HG03095 (cell line): ENCODE results near the gene NRSN2.
"Not testable (repeated sequence)": the region's sequence is repeated elsewhere in the genome, so short reads cannot be mapped to it uniquely, and the experiment has no call there.

Source experiments
- ATAC-seq: cut with Tn5 transposase; IDR thresholded peaks from one replicate; pipeline ENCODE4 v1.9.1; 2021; ENCODE audit warnings: moderate library complexity; ENCODE audit not compliant: unreplicated experiment

The NRSN2 gene

DNA sequence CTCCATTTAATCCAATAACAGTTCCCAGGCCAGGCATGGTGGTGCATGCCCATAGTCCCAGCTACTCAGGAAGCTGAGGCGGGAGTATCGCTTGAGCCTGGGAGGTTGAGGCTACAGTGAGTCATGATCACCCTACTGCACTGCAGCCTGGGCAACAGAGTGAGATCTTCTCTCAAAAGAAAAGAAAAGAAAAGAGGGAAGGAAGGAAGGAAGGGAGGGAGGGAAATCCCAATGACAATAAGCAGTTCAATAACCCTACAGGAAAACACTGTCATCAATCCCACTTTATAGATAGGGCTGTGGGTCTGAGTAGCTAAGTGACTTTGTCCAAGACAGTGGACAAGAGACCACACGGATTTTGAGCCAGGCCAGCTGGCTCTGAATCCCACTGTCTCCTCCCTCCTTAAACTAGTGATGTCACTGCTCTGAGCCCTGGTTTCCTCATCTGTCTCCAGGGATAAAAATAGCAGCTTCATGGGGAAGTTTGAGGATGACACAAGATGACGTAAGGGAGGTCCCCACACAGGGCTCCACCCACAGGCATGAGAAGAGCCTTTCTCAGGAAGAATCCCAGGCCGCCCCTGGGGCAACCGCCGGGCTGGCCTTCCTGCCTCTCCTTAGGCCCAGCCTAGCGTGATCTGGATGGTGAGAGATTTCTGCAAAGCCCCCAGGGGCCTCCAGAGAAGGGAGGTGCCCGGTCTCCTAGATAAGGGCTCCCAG is 26.4 kb downstream of the NRSN2 start:
- no peak for ATAC-seq

DNA sequence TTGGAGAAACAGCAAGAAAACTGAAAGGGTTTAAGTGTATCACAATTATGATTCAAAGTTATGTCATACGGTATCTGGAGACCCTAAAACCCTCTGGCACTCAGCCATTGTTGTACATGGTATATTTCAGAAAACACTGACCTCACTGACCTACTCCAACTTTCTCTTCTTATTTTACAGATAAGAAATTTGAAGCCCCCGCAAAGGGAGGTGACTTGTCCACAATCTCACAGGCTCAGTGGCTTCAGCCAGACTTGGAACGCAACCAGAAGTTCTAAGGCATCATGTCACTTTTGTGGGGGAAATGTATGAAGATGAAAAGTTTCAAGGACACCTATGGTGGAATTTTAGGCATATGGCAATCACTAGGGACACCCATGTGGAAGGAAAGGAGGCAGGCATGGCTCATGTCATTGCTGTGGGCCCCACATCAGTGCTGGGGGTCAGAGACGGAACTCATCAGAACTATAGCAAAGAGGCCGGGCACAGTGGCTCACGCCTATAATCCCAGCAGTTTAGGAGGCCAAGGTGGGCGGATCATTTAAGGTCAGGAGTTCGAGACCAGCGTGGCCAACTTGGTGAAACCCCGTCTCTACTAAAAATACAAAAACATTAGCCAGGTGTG is 28.5 kb downstream of the NRSN2 start:
- no peak for ATAC-seq

DNA sequence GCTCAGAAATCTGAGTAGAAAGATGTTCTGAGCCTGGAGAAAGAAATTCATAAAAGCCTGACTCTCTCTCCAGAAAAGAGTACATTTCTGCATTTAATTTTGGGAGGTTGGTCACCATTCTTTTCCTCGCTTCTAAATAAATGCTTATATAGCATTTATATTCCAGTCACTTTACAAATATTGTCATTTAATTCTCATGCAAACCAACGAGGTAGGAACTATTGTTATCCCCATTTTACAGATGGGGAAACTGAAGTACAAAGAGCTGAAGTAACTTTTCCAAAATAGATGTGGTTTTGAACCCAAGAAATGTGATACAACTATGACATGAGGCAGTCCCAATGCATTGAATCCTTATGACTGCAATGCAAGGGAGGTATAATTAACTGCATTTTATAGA is 29.2 kb downstream of the NRSN2 start:
- no peak for ATAC-seq

DNA sequence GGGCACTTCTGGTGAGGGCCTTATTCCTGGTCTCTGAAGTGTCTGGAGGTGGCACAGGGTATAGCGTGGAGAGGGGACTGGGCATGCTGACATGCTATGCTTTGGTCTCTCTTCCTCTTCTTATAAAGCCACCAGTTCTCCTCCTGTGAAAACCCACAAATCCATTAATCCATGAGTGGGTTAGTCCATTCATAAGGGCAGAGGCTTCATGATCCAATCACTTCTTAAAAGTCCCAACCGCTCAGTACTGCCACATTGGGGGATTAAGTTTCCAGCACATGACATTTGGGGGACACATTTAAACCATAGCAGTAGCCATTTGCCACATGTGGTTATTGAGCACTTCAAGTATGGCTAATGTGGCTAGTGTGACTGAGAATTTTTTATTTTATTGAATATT is 29.8 kb downstream of the NRSN2 start:
- no peak for ATAC-seq

DNA sequence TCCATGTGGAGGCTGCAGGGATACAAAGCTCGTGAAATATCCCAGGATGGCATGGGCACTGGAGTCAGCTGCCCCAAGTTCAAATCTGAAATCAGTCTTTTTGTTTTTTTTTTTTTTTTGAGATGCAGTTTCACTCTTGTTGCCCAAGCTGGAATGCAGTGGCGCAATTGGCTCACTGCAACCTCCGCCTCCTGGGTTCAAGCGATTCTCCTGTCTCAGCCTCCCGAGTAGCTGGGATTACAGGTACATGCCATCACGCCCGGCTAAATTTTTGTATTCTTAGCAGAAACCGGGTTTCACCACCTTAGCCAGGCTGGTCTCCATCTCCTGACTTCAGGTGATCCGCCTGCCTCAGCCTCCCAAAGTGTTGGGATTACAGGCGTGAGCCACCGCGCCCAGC is 30.7 kb downstream of the NRSN2 start:
- ATAC-seq, result not testable (repeated sequence)

DNA sequence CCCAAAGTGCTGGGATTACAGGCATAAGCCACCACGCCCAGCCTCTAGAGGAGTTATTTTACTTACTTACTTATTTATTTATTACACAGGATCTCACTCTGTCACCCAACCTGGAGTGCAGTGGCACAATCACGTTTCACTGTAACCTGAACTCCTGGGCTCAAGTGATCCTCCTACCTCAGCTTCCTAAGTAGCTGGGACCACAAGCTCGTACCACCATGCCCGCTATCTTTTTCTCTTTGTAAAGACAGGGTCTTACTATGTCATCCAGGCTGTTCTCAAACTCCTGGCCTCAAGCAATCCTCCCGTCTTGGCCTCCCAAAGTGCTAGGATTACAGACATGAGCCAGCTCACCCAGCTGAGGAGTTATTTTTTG is 32.0 kb downstream of the NRSN2 start:
- no peak for ATAC-seq

DNA sequence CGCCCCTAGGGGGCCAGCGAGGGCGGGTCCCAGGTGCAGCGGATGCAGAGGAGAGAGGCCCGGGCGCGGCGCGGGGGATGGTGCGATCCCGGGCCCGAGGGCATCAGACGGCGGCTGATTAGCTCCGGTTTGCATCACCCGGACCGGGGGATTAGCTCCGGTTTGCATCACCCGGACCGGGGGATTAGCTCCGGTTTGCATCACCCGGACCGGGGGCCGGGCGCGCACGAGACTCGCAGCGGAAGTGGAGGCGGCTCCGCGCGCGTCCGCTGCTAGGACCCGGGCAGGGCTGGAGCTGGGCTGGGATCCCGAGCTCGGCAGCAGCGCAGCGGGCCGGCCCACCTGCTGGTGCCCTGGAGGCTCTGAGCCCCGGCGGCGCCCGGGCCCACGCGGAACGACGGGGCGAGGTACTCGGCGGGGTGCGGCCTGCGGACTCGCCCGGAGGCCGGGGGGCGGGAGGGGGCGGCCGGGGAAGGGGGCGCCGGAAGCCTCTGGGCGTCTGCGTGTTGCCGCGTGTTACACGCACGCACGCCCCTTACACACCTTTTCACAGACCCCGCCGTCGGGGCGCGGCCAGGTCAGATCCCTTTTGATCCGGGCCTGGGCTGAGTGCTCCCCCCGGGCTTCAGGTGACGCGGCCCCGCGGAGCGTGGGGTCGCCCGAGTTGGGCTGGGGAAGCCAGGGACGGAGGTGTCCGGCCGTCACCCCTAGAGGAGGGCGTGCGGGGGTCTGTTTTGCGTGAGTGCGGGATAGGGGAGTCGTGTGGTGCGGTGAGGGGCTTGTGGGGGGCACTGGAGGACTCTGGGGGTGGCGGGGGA is 34.1 kb downstream of the NRSN2 start:
- ATAC-seq, result peak; percentile 53

DNA sequence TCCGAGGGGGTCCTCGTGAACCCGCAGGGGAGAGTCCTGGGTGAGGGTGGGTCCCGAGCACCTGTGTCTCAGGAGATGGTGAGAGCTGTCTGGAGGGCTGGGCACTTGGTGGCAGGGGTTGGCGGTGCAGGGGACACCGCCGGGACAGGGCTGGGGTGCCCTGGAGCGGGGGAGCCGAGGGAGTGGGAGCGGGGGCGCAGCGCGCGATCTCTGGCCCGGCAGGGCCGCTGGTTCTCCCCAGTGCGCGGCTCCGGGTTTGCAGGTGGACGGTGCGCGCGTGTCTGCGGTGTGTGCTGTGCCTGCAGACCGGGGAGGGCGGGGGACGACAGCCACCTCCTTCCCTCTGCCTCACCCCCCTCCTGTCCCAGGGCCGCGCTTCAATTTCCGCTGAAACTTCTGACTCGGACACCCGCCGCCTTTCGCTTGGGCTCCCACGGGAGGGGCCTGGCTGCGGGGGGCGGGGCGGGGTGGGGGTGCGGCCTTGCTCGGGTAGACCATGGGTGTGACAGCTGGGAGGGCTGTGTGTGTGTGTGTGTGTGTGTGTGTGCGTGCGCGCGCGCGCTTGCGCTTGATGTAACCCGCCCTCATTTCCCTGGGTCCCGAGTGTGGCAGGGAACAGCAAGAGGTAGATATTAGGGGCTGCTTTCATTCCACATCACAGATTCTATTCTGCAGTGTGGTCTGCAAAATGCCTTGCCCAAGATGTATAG is 34.8 kb downstream of the NRSN2 start:
- ATAC-seq, result peak; percentile 61

DNA sequence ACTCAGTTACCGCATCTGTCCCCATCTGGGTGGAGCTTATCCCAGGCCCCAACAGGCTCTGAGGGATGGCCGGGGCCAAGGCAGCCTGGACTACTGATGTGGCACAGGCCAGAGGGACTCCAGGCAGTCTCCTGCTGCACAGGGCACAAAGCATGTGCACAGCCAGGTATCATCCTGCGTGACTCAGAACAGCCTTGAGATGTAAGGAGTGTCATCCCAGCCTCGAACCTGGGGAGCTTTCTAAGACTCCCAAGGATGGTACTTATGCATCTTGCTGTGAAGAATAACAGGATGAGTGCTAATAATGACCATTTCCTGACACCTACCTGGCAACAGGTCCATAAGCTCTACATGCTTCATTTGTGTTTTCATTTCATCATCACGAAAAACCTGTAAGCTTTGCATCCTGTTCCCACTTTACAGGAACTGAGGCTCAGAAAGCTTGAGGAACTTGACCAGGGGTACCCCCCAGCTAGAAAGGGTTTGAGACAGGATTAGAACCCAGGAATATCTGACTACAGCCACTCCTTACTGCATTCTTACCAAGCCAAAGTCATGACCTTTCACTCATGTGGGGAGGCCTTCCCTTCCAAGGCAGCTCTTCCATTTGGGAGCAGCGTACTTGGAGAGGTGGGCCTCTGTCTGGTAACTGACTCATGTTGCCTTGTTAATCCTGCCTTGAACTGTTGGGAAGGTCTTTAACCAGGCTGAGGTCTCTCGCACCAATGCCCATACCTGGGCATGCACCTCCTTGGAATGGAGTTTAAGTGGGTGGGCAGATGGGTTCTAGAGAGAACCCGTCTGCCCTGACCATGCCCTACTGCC is 35.6 kb downstream of the NRSN2 start:
- ATAC-seq, result no peak

DNA sequence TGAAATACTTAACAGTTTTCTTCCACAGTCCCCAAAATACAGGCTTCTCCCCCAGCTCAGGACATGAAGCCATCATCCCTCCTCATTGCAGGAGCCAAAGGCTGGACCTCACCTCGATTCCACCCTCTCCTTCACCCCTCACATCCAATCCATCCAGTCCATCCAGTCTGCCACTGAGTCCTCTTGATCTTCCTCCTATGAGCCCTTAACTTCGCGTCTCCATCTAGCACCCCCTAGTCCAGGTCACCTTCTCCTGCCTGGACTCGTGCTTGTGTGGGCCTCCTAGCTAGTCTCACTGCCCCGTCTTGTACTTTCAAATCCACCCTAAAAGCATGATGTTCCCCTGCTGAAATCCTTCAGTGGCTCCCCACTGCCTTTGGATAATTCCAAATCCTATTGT is 37.0 kb downstream of the NRSN2 start:
- ATAC-seq, result no peak

DNA sequence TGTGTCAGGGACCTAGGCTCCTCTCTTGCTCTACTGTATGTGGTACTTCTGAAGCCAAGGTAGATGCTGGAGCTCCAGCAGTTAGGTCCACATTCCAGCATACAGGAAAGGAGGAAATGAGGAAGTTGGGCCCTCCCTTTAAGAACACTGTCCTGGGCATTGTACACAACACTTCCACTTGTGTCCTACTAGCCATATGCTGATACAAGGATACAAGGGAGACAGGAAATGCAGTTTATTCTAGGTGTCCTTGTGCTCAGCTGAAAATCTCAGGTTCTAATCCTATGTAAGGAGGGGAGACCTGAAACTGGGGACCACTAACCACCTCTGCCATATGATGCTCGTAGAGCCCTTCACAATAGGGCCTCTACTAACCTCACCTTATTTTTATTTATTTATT is 37.8 kb downstream of the NRSN2 start:
- no peak for ATAC-seq

DNA sequence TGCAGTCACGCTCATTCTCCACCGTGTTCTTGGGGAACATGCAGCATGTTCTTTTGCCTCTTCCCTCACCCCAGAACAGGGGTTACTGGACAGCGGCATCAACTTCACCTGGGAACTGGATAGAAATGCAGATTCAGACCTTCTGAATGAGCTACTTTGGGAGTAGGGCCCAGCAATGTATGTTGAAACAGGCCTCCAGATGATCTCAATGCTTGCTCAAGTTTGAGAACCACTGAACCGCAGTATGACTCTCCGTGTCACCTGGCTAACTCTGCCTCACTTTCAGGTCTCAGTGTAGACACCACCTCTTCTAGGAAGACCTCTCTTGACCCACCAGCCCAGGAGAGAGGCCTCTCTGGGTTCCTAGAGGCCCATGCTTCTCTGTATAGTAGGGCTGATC is 38.5 kb downstream of the NRSN2 start:
- ATAC-seq, result no peak

DNA sequence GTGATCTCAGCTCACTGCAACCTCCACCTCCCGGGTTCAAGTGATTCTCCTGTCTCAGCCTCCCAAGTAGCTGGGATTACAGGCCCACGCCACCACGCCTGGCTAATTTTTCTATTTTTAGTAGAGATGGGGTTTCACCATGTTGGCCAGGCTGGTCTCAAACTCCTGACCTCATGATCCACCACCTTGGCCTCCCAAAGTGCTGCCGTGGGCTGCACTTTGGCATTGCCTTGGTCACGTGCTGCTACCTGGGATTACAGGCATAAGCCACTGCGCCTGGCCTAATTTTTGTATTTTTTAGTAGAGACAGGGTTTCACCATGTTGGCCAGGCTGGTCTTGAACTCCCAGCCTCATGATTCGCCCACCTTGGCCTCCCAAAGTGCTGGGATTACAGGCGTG is 39.7 kb downstream of the NRSN2 start:
- not testable (repeated sequence) for ATAC-seq

DNA sequence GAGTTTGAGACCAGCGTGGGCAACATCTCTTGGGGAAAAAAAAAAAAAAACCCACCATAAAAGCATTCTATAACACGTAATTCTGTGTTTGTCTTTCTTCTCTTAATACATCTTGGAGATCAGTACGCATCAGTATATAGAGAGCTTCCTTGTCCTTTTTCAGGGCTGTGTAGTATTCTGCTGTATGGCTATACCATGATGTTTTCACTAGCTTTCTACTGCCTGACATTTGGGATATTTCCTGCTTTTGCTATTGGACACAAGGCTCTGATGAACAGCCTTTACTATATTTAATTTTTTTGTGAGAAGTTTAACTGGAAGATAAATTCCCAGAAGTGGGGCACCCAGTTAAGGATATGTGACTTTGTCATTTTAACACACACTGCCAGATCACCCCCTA is 40.6 kb downstream of the NRSN2 start:
- ATAC-seq, result no peak

DNA sequence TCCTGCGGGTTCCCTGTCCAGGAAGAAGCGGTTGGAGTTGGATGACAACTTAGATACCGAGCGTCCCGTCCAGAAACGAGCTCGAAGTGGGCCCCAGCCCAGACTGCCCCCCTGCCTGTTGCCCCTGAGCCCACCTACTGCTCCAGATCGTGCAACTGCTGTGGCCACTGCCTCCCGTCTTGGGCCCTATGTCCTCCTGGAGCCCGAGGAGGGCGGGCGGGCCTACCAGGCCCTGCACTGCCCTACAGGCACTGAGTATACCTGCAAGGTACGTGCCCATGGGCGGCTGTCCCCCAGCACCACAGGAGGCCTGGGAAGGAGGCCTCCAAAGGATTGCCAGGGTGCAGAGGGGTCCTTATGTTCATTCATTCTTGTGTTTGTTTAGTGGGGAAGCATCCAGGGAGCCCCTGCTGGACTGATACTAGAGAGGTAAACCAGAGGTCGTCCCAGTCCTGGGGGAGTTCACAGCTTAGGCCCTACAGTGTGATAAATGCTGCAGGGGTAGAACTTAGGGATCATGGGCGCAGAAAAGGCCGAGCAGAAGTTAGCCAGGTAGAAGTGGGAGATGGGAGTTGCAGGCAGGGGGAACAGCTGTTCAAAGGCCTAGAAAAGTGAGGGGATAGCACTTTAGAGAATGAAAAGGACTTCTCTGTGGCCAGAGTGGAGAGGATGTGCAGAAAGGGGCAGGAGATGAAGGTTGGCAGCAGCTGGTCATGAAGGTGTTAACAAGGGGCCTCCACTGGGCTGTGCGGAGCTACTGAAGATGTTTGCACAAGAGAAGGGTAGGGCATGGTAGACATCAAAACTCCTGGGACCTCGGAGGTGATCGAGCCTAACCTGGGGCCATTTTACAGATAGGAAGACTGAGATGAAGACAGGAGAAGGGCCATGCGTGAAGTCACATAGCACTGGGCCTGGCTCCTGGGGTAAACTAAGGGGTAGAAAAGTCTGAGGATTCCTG is 41.4 kb downstream of the NRSN2 start:
- ATAC-seq, result no peak

DNA sequence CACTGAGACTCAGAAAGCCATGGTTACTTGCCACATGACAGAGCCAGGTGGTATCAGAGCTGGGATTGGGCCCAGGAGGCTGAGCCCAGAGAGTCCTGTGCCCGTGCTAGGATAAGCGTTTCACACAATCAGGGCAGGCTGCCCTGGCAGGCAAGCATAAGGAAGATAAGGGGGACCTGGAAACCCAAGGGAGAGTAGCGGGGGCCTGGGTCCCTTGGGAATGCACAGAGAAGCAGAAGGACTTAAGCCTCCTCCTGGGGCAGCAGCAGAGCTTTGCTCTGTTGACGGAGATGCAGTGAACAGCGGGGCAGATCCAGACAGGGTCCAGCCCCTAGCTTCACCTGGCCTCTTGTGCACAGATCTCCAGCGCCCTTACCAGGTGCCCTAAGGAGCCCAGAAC is 42.3 kb downstream of the NRSN2 start:
- ATAC-seq, result no peak

DNA sequence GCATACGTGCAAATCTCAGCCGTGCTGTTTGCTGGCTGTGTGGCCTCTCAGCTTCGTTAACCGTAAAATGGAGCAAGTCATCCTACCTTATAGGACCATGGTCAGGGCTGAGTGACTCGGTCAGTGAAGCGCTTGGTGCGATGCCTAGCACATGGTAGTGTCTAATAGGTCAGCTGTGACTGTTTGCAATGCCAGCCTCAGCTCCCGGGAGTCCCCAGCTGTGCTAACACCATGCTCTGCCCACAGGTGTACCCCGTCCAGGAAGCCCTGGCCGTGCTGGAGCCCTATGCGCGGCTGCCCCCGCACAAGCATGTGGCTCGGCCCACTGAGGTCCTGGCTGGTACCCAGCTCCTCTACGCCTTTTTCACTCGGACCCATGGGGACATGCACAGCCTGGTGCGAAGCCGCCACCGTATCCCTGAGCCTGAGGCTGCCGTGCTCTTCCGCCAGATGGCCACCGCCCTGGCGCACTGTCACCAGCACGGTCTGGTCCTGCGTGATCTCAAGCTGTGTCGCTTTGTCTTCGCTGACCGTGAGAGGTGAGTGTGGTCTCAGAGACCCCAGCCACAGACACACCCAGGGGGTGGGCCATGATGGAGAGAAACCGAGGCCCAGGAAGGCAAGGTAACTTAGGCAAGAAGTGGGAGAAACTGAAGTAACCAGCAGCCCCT is 44.3 kb downstream of the NRSN2 start:
- no peak for ATAC-seq

DNA sequence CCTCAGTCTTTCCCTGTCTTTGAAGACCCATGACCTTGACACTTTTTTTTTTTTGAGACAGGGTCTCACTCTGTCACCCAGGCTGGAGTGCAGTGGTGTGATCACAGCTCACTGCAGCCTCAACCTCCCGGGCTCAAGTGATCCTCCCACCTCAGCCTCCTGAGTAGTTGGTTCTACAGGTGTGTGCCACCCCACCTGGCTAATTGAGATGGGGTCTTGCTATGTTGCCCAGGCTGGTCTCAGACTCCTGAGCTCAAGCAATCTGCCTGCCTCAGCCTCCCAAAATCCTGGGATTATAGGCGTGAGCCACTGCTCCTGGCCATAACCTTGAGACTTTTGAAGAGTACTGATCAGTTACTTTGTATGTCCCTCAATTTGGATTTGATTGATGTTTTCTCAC is 46.4 kb downstream of the NRSN2 start:
- not testable (repeated sequence) for ATAC-seq

DNA sequence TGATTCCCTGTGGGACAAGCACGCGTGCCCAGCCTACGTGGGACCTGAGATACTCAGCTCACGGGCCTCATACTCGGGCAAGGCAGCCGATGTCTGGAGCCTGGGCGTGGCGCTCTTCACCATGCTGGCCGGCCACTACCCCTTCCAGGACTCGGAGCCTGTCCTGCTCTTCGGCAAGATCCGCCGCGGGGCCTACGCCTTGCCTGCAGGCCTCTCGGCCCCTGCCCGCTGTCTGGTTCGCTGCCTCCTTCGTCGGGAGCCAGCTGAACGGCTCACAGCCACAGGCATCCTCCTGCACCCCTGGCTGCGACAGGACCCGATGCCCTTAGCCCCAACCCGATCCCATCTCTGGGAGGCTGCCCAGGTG is 49.3 kb downstream of the NRSN2 start:
- ATAC-seq, result no peak
